ENCODE results near the gene MYO1D. TPM values are rescaled to one million over a fixed set of nuclear protein-coding genes. Genes with fewer than 3 reads are reported as not detected.

The MYO1D gene
- total and polyA plus RNA-seq, 2 of the 13 experiments (the other 11 are each of a cell fraction or from before 2014, with no cell fraction given), result 13.2 to 17.3 TPM

- FAIRE-seq, result no peak
- Histone ChIP-seq H3K27me3 (ENCODE audit: control insufficient read depth in 1 of 2, insufficient read depth in 2 of 2, low read length in 2 of 2) (no peaks in the 10 kb centered on the region), H4K20me1 (ENCODE audit: insufficient read depth, low read length) (no peaks in the 10 kb centered on the region), H3K4me1 (ENCODE audit: insufficient read depth, low read length) (no peaks in the 10 kb centered on the region), H3K9ac (ENCODE audit: insufficient read depth, low read depth, low read length) (no peak overlapping the region), H2AFZ (ENCODE audit: low read length) (no peak overlapping the region), H3K4me3 (replicated peaks in 1 of 3; ENCODE audit: insufficient read depth in 1 of 3, low read depth in 2 of 3, low read length in 3 of 3) (no peak overlapping the region), H3K27ac (ENCODE audit: extremely low read length, insufficient read depth, low read length) (no peak overlapping the region), H3K9me3 (ENCODE audit: low read length) (no peaks in the 10 kb centered on the region), H3K36me3 (replicated peaks in 1 of 2; ENCODE audit: control insufficient read depth in 1 of 2, insufficient read depth in 2 of 2, low read length in 2 of 2) (peaks cover 0 to 3% of the 10 kb centered on the region in 2 experiments; a peak in 2 of 5 replicates), H3K4me2 (ENCODE audit: low read depth, low read length) (no peak overlapping the region), H3K79me2 (ENCODE audit: insufficient read depth, low read length) (no peaks in the 10 kb centered on the region)
- ChIA-PET CTCF (ENCODE audit: low intra/inter-chr PET ratio, low total read pairs) (no interaction called here), POLR2A (no interaction called here)
- intact Hi-C loops (cut with micrococcal nuclease; ENCODE audit: unreplicated experiment) (loop anchor here (5.0 kb wide), 1 partner anchor 274 kb away; no protein-coding TSS in a partner anchor), in situ Hi-C loops (cut with HindIII; ENCODE audit: extremely low pct_ligation_motif_present, low pct_unique_long_range_greater_than_20kb) (loop anchor here (5.0 to 10.0 kb wide), 2 partner anchors 89 to 272 kb away; partner anchors contain the start of gene CDK5R1)
- TF ChIP-seq SNAPC2 (CRISPR knock-in tag; IDR thresholded peaks at IDR 0.05) (no peak), KLF9 (CRISPR knock-in tag; IDR thresholded peaks at IDR 0.05; ENCODE audit: low read depth) (no peak), RBAK (CRISPR knock-in tag; IDR thresholded peaks at IDR 0.05) (no peak), ZNF609 (CRISPR knock-in tag; IDR thresholded peaks at IDR 0.05; ENCODE audit: borderline replicate concordance) (no peak), ZBTB49 (CRISPR knock-in tag; IDR thresholded peaks at IDR 0.05; ENCODE audit: borderline replicate concordance) (no peak), NFYC (CRISPR knock-in tag; IDR thresholded peaks at IDR 0.05) (no peak), ZNF672 (CRISPR knock-in tag; IDR thresholded peaks at IDR 0.05) (no peak), ZNF34 (CRISPR knock-in tag; IDR thresholded peaks at IDR 0.05; ENCODE audit: borderline replicate concordance) (no peak), ZBTB26 (CRISPR knock-in tag; IDR thresholded peaks at IDR 0.05; ENCODE audit: borderline replicate concordance) (no peak), ZSCAN29 (CRISPR knock-in tag; conservative IDR thresholded peaks at IDR 0.05) (no peak)
- ATAC-seq, result no peak
- 100% methylated on average over 1 of the region's 1 CpG for WGBS (ENCODE audit: low lambda C conversion rate)
- no TSS peak for BruUV-seq (replicated peaks)
- DNase-seq (ENCODE audit: low spot score), result no peak
Measured at GRCh38 chr17:32756696-32757095, 120.2 kb downstream of the MYO1D start.

Data from HepG2 (cell line).